GM19463 (cell line): ENCODE measurements around the gene SLU7.

Experiments
- ATAC-seq: cut with Tn5 transposase; IDR thresholded peaks from one replicate; pipeline ENCODE4 v1.9.1; 2021; ENCODE audit warnings: mild to moderate bottlenecking, moderate library complexity; ENCODE audit not compliant: unreplicated experiment

SLU7 gene

DNA sequence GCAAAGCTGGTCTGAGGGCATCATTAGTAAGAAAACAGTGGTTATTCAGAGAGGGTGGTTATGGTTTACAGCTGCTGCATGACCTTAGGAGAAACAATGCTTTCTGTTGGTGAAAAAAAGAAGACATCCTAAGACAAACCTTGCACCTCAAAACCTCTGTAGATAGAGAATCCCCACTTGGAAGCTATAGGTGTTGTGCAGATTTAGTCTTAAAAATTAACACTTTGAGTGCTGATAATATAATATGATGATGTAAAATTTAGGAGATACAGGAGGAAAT lies 1.4 kb upstream of the SLU7 start:
- no peak for ATAC-seq

- peak; percentile 27 for ATAC-seq
These were observed 813 bp upstream of the SLU7 start for GRCh38 chr5:160419458-160420330.

DNA sequence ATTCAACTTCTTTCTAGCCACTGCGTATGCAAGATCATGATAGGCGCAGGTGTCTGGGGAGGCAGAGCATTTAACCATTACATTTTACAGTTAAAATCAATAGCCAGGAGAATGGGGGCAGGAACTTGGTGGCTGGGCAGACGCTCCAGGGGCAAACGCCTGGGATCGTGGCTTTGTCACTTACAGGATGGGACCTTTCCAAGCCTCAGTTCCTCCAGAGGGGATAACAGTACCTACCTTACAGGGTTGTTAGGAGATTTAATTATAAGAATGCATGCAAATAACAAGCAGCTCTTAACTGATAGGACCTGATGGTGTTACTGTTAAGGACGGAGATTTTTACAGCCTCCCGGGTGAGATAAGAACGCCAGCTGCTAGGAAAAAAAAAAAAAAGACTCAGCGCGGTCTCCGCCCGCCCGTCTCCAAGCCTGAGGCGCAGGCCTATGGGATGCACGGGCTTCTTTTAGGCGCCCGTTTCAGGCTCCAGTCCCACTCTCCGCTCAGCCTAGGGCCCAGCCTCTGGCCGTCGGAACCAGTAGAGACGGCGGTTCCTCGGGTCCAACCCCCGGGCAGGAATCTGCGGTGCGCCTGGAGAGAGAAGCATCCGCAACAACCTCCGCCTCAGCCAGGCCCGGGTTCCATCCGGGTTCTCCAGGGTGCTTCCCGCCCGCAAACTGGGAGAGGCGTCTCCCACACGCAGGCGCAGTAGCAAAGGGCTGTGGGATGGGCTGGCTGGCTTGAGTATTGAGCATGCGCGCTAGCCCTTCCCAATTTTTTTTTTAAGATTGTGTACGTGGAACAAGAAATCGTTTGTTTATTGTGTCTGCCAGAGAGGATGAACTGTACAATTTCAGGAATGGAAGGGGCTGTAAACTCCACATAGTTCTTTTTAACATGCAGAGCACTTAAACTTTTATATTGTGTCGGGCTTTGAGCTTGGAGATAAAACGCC lies 19.2 kb downstream of the SLU7 start, which contains the start of gene FAM200C:
FAM200C (minus strand) TSS at position 653 of the 952 bp plus-strand sequence. CDS start 4,564 bp downstream, outside the sequence.
- peak; percentile 88 for ATAC-seq

DNA sequence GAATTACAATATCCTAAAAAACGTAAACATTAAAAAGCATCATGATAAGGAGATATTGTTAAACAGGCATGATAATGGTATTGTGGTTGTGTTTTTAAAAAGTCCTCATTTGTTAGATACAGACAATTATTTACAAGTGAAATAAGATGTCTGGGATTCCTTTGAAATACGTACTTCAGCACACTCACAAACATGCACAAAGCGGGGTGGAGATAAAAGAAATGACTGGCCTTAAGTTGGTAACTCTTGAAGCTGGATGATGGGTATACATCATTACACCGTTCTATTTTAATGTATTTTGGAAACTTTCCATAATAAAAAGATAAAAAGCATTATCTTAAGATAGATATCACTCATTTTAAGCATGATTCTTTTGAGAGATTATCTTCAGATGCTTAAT lies 20.1 kb downstream of the SLU7 start:
- ATAC-seq = no peak

DNA sequence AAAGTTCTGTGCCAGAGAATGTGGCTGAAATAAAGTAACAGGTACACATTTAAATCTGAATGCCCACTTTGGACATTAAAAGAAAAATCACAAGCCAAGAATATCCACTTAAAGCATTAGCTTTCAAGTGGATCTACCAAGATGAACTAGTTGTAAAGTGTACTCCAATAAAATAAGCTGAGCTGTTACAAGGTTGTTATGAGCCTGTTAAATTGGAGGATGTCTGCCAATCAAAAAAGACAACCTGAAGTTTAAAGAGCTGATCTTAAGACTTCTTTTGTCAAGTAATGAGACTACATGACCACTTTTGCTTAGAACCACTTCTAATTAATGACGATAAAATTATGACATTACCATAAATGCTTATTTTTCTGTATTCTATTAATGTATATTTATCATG lies 21.4 kb downstream of the SLU7 start:
- ATAC-seq = no peak

DNA sequence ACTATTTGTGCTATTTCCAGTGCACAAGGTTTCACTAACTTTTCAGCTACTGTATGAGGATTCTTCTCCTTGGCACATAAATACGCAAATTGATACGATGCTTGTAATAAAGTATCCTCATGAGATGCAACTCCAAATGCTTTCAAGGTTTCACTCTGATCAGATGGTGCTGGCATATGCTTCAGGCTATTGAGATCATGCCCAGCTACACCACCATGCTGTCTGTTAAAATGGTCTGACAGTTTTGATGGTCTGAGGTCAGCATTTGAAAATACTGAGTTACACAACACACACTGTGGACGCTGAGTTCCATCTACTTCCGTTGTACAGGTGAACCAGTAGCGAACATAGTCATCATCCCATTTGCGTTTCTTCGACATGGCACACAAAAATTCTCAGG lies 23.8 kb downstream of the SLU7 start:
- ATAC-seq = no peak

DNA sequence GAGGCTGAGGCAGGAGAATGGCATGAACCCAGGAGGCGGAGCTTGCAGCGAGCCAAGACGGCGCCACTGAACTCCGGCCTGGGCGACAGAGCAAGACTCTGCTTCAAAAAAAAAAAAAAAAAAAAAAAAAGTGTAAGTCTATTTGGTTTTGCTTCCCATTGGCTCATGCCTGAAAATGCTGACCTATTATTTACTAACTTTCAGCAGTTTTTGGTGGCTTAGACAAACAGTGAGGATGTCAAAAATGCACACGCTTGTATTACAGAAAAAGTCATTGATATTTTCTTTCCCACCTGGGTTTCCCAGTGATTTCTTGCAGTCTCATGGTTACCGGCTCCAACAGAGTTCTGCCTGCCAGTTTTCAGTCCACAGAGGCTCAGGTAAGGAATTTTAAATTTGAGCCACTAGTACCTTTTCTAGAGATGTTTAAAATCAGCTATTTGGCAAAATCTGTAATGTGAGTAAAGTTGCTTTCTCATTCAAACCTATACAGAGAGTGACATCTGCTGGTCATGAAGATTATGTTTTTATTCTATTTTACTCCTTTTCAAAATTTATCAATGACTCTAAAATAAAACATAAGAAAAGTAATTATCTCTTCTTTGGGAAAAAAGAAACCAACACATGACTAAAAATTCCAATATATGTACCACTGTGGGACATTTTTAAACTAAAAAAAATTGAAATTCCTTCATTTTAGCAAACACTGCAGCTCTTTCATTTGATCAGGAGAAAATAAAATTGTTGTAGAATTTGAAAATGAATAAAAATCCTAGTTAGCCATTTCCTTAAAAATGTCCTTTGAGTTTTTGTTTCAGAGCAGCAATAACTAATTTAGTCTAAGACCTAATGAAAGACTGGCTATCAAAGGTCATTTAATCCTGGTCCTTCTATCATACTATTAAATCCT lies 27.8 kb downstream of the SLU7 start:
- ATAC-seq = no peak

DNA sequence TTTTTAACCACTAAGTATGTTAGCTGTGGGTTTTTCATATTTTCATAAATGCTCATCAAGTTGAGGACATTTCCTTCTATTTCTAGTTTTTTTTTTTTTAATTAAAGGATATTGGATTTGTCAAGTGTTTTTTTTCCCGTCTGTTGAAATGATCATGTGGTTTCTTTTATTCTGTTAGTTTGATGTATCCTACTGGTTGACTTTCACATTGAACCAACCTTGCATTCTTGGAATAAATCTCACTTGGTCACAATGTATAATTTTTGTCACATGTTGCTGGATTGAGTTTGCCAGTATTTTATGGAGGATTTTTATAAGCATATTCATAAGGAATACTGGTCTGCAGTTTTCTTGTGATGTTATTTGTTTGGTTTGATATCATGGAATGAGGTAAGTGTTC lies 31.4 kb downstream of the SLU7 start:
- ATAC-seq = no peak

DNA sequence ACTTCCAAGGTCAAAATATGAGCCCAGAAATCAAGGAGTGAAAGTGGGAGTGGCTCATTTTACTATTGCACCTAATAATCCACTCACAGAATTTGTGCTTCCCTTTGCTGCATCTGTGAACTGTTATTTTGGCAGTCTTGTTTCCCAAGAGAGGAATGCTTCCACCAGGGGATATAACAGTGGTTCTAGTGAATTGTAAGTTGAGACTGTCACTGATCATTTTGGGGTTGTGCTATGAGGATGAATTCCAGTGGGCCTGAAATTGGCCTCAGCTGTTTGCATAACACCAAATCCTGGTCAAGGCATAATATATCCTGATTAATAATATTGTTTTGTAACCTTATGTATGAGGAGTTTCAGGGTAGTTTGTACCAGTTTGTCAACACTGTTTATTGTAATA lies 33.4 kb downstream of the SLU7 start:
- ATAC-seq = no peak

GRCh38 chr5:160384681-160385080 lies 34.2 kb downstream of the SLU7 start:
- no peak for ATAC-seq

DNA sequence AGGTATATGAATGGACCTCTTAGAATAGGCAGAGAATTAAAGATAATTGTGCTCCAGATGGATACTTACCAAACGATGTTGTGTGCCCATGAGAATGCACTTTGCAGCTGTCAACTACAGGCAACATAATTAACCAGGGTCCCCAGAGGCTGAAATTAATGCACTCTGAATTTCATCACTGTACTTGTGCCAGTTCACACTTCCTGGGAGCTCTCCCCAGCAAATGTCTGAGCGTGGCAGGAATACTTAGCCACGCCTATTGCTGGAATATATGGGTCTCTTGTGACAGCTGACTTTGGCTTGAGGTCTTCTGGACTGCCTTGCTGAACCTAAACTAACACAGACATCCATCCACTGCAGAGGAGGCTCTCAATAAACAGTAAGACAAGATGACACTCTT lies 36.5 kb downstream of the SLU7 start:
- ATAC-seq = no peak

DNA sequence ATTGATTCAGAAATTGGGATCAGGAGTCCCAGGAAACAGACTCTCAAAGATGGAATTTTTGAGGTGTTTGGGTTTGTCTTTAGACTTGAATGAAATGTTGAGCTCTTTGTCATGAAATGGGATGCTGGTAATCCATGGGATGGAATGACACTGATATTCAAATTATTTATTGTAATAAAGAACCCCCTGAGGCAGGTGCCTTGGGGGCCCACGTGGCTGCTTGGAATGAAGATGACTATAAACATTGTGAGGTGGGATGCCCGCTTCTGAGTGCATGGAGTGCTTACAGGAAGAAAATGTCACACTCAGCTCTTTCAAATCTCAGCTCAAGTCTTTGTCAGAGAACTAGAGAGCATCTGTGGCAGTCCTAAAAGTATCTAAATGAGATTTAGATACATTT lies 38.8 kb downstream of the SLU7 start:
- ATAC-seq = no peak

DNA sequence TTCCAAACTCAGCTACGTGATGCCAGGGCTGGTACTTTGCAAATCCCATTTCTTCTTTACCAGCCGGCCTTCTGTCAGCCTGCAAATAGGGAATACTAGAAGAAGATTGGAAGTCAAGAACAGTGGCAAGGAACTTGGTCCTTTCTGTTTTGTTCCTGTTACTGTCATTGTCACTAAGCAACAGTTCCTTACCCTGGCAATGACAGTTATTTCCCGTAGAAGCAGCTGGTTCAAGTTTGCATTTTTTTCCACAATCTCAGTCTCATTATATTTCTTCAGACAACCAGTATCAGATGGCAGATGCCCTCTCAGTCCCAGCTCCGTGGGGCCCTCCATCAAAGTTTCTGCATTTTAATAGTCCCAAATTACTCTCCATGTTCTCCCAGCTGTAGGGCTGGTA lies 39.4 kb downstream of the SLU7 start:
- ATAC-seq = no peak

- no peak for ATAC-seq
These were observed 40.6 kb downstream of the SLU7 start for GRCh38 chr5:160378330-160378729.

DNA sequence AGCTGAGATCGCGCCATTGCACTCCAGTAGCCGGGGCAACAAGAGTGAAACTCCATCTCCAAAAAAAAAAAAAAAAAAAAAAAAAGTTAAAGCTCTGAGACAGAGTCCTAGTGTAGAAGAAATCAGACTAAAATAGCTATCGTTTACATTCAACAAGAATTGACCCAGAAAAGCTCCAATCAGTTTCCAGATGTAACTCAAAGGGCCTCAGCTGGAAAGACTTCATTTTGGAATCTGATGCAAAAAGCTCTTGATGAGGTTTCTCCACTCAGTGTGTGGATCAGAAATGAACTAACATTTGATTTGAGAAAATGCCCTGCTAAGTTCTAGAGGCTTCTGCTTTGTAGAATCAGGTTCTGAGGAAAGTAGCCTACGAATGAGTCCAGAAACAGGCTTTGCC lies 41.2 kb downstream of the SLU7 start:
- ATAC-seq = no peak

GRCh38 chr5:160376416-160376815 lies 42.5 kb downstream of the SLU7 start:
- ATAC-seq = no peak

GRCh38 chr5:160375701-160376100 lies 43.2 kb downstream of the SLU7 start:
- ATAC-seq = no peak

GRCh38 chr5:160375166-160375565 lies 43.7 kb downstream of the SLU7 start:
- no peak for ATAC-seq

GRCh38 chr5:160371294-160371693 lies 47.6 kb downstream of the SLU7 start:
- ATAC-seq = no peak

DNA sequence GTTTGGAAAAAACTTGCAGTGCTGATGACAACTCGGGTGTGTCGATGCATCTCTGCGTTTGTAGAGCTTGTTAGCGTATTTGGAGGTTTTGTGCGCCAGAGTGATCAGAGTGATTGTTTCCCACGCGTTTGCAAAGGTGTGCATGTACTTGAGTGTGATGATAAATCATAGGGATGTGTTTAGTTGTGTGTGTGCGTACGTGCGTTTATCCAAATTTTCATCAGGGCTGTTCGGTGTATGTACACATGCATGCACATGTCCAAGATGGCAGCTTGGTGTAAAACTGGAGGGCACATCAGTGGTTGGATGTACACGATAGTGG lies 48.2 kb downstream of the SLU7 start:
- no peak for ATAC-seq
